Adipose tissue (tissue), 3 donors: ENCODE measurements around the gene SNPH. TPM values are rescaled to one million over a fixed set of nuclear protein-coding genes. Genes with fewer than 3 reads are reported as not detected.
"Not testable (repeated sequence)": the region's sequence is repeated elsewhere in the genome, so short reads cannot be mapped to it uniquely, and the experiment has no call there.

Experiments used
- H3K27ac ChIP-seq: one replicate; pipeline ENCODE4 v1.5.1; 2013; ENCODE audit warnings: low read depth, low read length
- WGBS, 3 donors: extraction: QIAGEN DNeasy Blood & Tissue Kit; methylation state at CpG; one replicate each; pipeline ENCODE4 v1.1.7; 2013; 5-methylcytosine and 5-hydroxymethylcytosine counted together
- polyA plus RNA-seq, 3 donors: library from polyadenylated mRNA; stranded (reverse); fragments of 200-250 nt; gene quantifications; one replicate each; pipeline ENCODE4 v1.2.3, GENCODE V29; 2013
- donor health status: healthy with polysubstance abuse.
- donor health status: Bipolar disorder and iron deficiency.
- donor health status: healthy.

The SNPH gene
- 1 to 10 TPM in 1 of 3 donors, under 1 TPM in 2; 0.85 to 1.7 (median 0.92) TPM for polyA plus RNA-seq

GRCh38 chr20:1266167-1266973 lies at the start of gene SNPH:
Gene SNPH (plus strand): TSS chr20:1266294. CDS start chr20:1296240, 29,946 bp downstream.
- WGBS, 3 donors: 1% methylated on average over 43 to 61 of the region's 61 CpGs
- H3K27ac ChIP-seq: no peak within 1 kb of the TSS

- H3K27ac ChIP-seq: not testable (repeated sequence)
- WGBS, 3 donors: 63 to 81% (median 78%) methylated on average over 19 of the region's 19 CpGs
Observed at GRCh38 chr20:1216527-1217427, 49.3 kb upstream of the SNPH start.

GRCh38 chr20:1222750-1223149 lies 43.3 kb upstream of the SNPH start:
- H3K27ac ChIP-seq: not testable (repeated sequence)
- WGBS, 3 donors: 82 to 97% (median 92%) methylated on average over 4 of the region's 4 CpGs

GRCh38 chr20:1224205-1224890 lies 41.7 kb upstream of the SNPH start:
- WGBS, 3 donors: 79 to 81% (median 80%) methylated on average over 20 of the region's 20 CpGs

GRCh38 chr20:1225263-1225782 lies 40.8 kb upstream of the SNPH start:
- no peak overlapping the region for H3K27ac ChIP-seq
- WGBS, 3 donors: 3% methylated on average over 16 to 30 of the region's 30 CpGs

More at GRCh38 chr20:1224205-1224890, 41.7 kb upstream of the SNPH start:
- no peak overlapping the region for H3K27ac ChIP-seq

- 0 to 2% (median 1%) methylated on average over 55 to 88 of the region's 88 CpGs for WGBS, 3 donors
- H3K27ac ChIP-seq: no peak within 1 kb of the TSS
Observed at GRCh38 chr20:1225783-1226654, 40.1 kb upstream of the SNPH start, which contains the start of gene RAD21L1. Gene RAD21L1 (plus strand): TSS chr20:1226044. CDS start chr20:1228454, 2,410 bp downstream.

- 80 to 86% (median 83%) methylated on average over 3 of the region's 3 CpGs for WGBS, 3 donors
- H3K27ac ChIP-seq: no peak overlapping the region
Observed at GRCh38 chr20:1229541-1229940, 36.6 kb upstream of the SNPH start.

- 82 to 89% (median 82%) methylated on average over 3 of the region's 3 CpGs for WGBS, 3 donors
- no peak overlapping the region for H3K27ac ChIP-seq
Observed at GRCh38 chr20:1232286-1233111, 33.6 kb upstream of the SNPH start.

- WGBS, 3 donors: 75 to 83% (median 77%) methylated on average over 5 of the region's 5 CpGs
- no peak overlapping the region for H3K27ac ChIP-seq
Observed at GRCh38 chr20:1240549-1240948, 25.5 kb upstream of the SNPH start.

GRCh38 chr20:1241456-1241855 lies 24.6 kb upstream of the SNPH start:
- H3K27ac ChIP-seq: no peak overlapping the region

- H3K27ac ChIP-seq: no peak overlapping the region
- 73 to 81% (median 76%) methylated on average over 3 of the region's 3 CpGs for WGBS, 3 donors
Observed at GRCh38 chr20:1242099-1242498, 24.0 kb upstream of the SNPH start.

- H3K27ac ChIP-seq: no peak overlapping the region
- 19 to 66% (median 44%) methylated on average over 2 of the region's 2 CpGs for WGBS, 3 donors
Observed at GRCh38 chr20:1242530-1242929, 23.6 kb upstream of the SNPH start.

- H3K27ac ChIP-seq: no peak overlapping the region
- 51 to 52% (median 52%) methylated on average over 2 of the region's 2 CpGs for WGBS, 3 donors
Observed at GRCh38 chr20:1245578-1245977, 20.5 kb upstream of the SNPH start.

- H3K27ac ChIP-seq: no peak overlapping the region
Observed at GRCh38 chr20:1247689-1248088, 18.4 kb upstream of the SNPH start.

GRCh38 chr20:1250282-1250681 lies 15.8 kb upstream of the SNPH start:
- H3K27ac ChIP-seq: not testable (repeated sequence)
- 91 to 92% (median 91%) methylated on average over 2 of the region's 2 CpGs for WGBS, 3 donors

- 60 to 90% (median 80%) methylated on average over 3 of the region's 3 CpGs for WGBS, 3 donors
- H3K27ac ChIP-seq: no peak overlapping the region
Observed at GRCh38 chr20:1252416-1252815, 13.7 kb upstream of the SNPH start.

- no peak overlapping the region for H3K27ac ChIP-seq
- WGBS, 3 donors: 45 to 66% (median 49%) methylated on average over 2 of the region's 2 CpGs
Observed at GRCh38 chr20:1254254-1254653, 11.8 kb upstream of the SNPH start.
